Mucosa of gallbladder (tissue), 1 donor: Measurements from ENCODE around the gene SUN3. TPM values are rescaled to one million over a fixed set of nuclear protein-coding genes. Genes with fewer than 3 reads are reported as not detected.
A peak's percentile ranks its signal among the peaks of the same experiment; 100 is the strongest.

ENCODE experiments used
- DNase-seq: peaks from one replicate; pipeline ENCODE4 v3.0.0-alpha.2; 2020; ENCODE audit warnings: low spot score
- total RNA-seq: library from RNA; stranded (reverse); gene quantifications from one replicate; pipeline ENCODE4 v1.2.1, GENCODE V29; 2021
- donor health status: DM: no; HTN: no; CAD: no.

The SUN3 gene
- total RNA-seq, 1 donor from 2014 or later = not detected

DNA sequence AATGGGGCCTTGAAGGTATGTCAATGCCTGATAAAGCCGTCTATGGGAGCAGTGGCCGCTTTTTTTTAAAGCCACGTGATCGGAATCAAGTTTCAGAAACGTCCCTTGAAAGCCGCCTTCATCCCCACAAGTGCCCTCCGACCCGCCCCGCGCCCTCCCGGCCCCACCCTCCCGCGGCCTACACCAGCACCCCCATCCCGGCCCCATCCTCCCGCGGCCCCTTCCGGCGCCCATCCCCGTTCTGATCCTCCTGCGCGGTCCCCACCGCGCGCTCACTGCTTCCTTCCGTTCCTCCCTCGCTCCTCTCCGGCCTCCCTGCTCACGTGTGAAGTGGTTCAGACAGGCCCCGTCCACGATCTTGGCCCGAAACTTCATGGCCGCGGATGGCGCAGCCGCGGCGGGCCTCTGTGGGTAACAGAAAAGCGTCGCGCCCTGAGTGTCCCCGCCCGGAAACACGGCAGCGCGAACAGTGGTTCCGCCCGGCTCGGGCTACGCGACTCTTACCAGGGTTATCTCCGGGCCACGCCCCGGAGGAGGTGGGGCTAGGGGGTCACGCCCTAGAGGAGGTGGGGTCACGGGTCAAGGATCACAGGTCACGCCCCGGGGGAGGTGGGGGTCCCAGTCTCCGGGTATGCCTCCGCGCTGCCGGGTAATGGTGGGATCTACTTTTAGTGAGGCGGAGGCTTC is 49.6 kb downstream of the SUN3 start, which contains the start of gene HUS1:
Gene HUS1 (minus strand): TSS at position 471 of the 687 bp plus-strand sequence. CDS start 96 bp downstream, at position 375.
- peak; percentile 84 for DNase-seq

DNA sequence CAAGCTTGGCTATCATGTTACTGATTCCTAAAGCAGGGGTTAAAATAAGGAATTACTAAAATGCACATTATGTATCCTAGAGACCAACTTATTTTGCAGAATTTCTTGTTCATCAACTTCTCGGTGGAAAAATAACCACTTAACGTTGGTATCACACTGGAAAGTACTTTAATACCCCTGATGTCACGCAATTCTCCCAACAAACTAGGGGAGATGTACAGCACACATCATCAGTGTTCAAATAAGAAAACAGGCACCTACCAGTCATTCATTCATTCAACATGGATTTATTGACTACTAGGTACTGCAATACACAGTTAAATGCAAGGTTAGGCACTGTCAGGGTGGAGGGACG is 50.1 kb downstream of the SUN3 start:
- DNase-seq = no peak

DNA sequence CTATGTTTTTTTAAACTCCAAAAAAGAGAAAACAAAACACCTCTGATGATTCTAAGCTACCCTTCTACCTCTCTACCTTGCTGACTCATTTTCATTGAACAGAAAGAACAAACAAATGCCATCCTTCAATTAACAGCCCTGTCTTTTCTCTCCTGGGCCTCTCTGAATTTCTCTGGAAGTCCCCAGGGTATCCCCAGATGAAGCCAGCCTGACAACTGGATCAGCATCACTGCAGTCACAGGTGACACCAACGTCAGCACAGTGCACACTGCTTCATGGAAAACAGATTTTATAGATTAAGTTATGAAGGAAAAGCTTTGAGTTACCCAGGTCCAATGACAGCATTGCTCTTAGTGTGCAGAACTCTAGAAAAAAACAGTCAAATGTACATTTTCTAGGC is 55.2 kb downstream of the SUN3 start:
- DNase-seq = no peak

DNA sequence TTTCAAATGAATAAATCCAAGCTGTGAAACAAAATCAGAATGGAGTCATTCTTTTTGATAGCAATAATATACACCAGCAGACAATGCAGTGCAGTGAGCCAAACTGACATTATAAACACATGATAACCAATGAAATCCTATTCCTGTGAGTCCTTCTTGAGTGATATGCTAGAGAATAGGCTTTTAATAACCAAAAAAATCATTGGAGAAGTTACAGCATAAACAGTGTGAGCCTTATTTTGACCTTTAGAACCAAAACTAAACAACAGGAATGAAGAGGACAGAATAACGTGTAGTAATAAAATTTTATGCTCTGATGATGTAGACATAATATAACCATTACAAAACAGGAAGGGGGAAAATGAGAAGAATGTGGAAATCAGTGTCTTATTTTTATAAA is 58.1 kb downstream of the SUN3 start:
- no peak for DNase-seq

DNA sequence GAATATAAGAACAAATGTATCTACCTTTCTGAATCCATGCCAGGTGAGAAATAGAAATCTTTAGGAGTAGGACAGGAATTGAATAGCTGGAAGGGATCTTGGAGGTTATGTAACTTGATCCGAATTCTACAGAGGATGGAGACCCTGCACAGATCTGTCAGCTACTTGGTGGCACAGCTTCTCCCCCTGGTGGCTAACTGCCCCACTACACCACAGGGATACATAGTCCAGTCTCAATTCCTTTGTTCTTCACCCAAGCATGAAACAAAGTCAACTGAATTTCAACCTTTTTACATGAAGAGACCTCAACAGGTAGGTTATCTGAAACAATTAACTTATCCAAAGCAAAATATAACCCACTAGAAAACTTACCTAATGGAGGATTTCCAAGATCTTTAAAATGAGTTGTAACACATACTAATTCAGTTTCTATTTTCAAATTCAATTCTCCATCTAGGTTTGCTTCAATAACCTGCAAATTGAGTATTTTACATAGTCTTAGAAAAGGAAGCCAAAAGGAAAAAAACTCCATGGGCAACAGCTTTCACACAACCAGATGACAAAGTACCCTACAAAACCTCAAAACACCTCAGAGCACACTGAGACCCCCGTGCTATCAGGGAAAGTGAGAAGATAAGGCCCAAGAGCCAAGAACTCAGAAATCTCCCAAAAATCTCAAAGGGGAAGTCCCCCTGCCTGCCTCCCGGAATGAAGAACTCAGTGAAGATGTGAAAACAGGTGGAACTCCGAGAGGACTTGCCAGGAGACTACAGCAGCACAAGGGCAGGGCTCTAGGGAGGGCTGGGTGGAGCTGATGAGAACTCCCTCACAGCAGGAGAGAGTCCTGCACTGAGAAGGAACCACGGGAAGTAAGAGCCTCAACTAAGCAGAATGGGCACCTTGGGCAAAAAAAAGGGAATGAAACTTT is 59.8 kb downstream of the SUN3 start:
- peak; percentile 40 for DNase-seq

DNA sequence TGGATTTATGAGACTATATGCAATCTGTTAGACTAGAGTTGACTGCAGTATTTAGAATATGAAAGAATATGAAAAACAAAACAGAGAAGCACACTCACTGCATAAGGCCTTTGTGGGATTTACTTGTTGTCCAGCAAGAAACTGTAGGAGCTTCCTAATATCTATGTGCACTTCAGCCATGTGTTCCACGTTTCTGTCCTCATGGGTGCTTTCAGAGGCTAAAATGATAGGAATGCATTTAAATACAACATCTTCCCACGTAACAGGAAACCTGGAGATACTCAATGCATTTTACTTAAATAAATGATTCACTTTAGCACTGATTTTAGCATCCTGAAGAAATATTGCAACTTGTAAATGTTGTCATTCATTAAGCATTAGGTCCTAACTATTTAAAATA is 61.2 kb downstream of the SUN3 start:
- no peak for DNase-seq

DNA sequence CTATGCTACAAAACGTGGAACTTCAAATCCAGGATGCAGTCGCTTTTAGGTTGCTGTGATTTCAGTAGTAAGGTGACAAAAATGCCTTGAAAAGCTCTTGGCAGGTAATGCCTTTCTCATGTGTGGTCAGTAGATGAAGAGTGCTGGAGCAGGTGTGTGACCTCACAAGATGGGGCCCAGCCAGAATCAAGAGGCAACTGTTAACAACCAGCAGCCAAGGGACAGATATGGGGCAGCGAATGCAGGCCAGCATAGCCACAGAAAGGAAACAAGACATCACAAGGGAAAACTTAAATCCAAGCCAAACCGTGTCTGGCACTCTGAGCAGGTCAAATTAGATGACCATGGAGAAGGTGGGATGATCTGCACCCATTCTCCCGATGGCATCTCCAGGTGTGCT is 61.8 kb downstream of the SUN3 start:
- no peak for DNase-seq

DNA sequence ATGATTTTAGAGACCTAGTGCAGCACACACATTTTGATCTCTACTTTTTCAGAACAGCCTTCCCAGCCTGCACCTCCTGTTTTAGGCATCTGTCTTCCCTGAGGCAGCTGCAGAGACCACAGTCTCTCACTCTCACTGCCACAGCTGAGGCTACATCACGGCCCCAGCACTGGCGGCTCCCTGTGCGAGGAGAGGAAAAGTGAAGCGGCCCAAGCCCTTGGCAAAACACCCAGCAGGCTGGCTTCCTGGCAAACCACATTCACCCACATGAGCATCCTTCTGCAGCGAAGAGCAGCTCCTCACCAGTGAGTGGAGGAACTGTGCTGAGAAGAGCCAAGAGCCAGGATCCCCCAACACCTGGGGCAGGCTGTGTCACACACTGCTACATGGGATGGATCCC is 63.5 kb downstream of the SUN3 start:
- DNase-seq = no peak

DNA sequence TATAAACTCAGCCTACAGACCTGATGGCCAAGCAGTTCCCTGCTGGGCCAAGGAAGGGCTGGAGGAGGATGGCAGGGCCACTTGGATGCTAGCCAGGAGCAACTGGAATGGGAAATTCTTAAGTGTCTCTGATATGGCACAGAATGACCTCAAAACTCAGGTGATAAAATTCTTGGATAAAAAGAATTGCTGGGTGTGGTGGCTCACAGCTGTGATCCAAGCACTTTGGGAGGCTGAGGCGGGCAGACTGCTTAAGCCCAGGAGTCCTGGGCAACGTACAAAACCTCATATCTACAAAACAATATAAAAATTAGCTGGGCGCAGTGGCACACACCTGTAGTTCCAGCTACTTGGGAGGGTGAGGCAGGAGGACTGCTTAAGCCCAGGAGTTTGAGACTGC is 66.6 kb downstream of the SUN3 start:
- no peak for DNase-seq

DNA sequence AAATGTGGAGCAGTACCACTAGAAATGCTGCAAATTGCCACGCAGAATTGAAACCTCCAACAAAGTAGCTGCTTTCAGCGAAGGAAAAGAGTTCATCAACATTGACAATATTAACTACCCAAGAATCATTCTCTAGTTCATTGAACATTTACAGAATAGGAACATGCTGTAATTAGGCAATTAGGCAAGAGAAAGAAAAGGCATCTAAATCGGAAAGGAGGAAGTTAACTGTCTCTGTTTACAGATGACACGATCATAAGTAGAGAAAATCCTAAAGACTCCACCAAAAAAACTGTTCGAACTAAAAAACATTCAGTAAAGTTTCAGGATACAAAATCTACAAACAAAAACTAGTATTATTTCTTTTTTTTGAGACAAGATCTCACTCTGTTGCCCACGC is 71.8 kb downstream of the SUN3 start:
- DNase-seq = no peak

DNA sequence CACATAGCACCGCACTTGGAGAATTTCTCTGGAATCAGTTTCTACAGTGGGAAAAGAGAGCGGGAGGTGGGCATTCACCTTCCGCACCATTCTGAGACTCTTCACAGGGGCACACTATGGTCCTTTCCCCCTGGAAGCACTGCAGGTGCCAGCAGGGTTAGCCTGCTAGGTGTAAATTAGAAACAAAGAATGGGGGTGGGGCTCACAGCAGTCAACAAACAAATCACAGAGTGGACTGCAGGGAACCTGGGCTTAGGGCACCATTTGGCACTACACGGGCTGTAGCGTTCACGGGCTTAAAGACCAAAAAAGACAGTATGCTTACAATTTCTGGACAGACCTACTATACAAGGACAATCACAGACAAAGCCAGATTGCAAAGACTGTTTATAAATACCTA is 72.7 kb downstream of the SUN3 start:
- no peak for DNase-seq

DNA sequence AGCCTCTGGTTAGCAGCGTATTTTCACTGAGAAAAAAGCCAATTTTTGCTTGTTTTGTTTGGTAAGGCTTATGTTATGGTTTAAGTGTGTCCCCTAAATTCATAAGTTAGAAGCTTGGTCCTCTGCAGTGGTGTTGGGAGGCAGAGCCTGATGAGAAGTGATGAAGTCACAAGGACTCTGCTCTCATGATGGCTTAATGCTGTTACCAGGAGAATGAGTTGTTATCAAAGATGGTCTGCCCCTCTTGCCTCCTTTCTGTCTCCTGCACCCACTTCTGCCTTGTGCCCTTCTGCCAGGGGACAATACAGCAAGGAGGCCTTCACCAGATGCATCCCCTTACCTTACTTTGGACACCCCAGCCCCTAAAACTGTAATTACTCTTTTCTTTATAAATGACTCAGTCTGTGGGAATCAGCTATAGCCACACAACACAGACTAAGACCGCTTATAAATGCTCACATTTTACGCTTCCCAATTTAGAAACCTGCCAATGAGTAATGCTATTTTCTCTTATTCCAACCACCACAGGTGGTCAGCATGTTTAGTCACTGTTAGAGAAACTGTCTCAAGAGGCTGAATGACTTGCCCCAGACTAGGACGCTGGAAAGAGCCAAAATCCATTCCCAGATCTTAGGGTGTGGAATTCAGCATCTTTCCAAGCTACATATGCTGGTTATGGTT is 74.5 kb downstream of the SUN3 start:
- DNase-seq = no peak

DNA sequence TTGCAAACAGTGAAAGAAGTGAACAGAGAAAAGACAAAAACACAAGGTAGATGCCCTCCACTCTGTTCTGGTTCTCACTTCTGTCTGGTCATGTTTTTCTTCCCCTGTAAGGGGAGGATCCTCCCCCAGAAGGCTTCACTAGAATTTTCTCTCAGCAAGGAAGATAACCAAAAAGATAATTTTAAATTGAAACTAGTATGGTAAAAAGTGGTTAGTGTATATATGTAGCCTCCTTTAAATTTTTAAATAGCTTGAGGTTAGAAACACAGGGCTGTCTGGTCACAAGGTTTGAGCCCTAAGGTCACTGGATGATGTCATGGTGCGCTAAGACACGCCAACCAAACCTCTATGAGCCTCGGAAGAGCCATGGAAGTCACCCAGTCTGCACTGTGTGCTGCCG is 75.1 kb downstream of the SUN3 start:
- no peak for DNase-seq

DNA sequence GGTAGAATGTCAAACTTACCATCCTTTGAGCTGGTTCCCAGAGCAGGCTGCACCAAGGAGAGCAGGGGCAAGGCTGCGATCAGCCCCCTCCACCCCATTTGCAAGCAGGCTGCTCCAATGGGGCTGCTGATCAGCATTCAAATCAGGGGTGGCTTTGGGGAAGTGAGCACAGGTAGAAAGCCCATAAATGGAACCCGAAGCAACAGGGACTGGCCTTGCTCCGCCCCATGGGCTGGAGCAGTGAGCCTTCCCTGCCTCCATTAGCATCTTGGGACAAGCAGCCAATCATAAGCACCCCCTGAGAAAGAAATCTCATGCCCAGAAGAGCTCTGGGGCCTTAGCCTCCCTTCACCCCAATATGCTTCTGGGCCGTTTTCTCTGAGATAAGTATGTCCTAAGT is 76.7 kb downstream of the SUN3 start:
- DNase-seq = no peak

DNA sequence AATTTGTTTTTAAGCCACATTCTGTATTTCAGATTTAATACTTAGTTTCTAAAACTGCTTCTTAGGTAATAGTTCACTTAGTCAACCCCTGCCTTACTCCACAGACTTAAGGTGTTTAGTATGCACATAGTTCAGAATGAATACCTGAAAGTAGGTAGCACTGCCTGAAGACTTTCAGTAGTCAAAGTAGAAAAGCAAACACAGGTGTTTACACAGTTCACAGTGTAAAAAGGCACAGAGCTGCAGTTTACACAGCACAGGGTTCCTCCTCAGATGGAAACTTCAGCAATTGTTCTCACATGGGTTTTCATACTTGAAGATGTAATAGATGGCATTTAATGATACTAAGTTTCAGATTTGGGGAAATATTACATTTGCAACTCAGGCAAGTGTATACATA is 77.5 kb downstream of the SUN3 start:
- DNase-seq = no peak

DNA sequence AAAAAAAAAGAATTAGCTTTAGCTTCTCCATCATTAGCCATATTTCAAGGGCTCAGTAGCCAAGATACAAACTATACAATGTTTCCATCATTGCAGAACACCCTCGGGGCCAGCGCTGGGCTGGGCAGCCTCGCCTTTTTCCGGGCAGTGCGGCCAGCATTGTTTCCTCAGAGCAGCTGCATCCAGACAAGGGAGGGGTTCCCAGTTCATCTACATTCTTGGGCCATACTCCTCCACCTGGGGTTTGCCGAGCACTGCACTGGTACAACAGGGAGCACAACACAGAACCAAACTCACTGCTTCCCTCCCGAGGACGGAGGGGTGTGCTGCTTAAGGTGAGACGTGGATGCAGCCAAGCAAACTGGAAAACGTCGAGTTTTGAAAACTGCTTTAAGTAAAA is 78.2 kb downstream of the SUN3 start:
- no peak for DNase-seq

DNA sequence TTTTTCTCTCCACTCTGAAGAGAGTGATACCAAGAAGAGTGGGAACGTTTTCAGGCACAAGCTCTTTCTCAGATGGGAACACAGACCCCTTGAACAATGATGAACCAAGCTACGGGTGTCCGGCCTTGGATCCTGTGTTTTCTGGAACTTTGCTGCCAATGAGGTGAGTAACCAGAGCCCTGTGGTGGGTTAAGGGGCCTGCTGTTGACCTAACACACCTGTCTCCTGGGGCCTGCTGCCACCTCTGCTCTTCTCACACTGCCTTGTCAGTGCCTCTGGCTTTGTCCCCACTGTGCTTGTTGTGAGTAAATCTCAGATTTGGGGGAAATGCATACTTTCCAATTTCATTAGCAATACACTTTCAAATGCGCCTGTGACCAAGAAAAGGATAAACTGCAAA is 79.2 kb downstream of the SUN3 start:
- DNase-seq = no peak

DNA sequence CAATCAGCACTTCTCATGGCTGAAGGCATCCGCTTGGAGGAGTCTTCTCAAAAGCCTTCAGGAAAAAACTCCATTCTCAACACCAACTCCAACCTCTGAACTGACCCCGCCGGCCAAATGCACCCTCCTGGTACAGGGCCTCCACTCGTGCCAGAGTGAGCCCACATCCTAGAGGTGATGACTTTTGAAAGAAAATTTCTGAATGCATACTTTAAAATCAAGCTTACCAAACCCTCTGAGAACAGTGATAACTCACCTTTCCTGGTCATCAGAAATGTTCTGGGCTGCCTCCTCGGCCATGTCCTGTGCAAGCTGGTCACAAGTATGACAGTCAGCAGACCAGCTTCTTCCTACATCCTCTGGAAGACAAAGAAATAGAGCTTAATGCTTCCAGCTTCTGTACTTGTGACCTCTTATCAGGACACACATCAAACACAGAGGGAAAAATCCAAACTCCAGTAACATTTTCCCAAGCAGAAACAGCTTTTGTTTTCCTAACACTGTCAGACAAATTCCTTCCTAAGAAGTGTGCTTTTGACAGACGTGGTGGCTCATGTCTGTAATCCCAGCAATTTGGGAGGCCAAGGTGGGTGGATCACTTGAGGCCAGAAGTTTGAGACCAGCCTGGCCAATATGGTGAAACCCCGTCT is 80.6 kb downstream of the SUN3 start, which contains the start of gene PKD1L1:
Gene PKD1L1 (minus strand): TSS at position 326 of the 650 bp plus-strand sequence. CDS start 26 bp downstream, at position 300.
- no peak for DNase-seq

DNA sequence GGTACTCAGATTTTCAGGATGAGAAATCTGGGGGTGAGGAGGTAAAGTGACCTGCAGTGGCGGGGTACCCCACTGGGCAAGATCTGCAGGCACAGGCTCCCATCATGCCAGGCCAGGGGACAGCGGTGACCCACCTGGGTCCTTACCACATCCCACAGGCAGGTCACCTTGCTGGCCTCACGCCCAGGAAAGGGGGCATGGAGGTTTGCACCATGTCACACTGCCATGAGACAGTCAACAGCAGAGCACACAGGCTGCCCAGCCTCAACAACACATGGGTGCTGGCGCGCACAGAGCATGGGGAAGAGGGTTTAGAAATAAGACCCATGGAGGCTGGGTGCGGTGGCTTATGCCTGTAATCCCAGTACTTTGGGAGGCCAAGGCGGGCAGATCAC is 81.6 kb downstream of the SUN3 start:
- no peak for DNase-seq

DNA sequence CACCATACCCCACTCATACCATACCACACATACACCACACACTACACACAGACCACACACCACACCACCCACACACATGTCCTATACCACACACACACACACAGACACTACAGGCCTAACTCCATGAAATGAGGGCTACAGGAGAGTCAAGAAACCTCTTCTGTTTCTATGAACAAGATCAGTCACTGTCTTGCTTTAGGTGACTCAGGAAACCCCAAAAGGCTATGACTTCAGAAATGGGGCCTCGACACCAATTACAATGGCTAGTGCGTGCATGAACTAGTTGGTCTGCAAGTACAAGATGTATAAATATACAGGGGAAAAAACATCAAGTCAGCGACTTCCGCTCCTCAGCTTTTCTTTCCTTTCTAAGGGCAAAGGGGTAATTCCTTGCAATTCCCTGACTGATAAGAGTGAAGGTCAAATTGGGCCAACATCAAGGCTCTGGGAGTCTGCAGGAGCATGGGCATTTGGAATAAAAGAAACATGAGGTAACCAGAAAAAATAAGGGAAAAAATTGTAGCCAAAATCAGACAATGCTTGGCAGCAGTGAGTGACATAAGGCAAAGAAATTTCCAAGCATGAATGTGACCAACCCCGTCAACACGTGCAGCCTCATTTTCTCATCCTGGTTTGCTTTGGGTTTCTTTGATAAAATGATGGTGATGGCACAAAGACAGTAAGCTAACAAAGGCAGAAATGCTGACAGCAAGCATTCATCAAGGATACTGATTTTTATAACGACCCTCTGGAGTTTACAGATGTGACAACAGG is 82.1 kb downstream of the SUN3 start:
- no peak for DNase-seq
